Measurements from ENCODE around the gene NOS3. TPM values are rescaled to one million over a fixed set of nuclear protein-coding genes. Genes with fewer than 3 reads are reported as not detected.

Gene NOS3
- total RNA-seq, 2 donors from 2014 or later: 6.1 to 10.4 TPM

- Histone ChIP-seq H3K9me3 (no peaks in the 10 kb centered on the region), H3K36me3 (peaks cover 0 to 10% of the 10 kb centered on the region in 2 donors), H3K27ac (no peak overlapping the region), H3K4me3 (no peak overlapping the region), H3K4me1 (replicated peaks) (no peaks in the 10 kb centered on the region), H3K27me3 (replicated peaks; ENCODE audit: insufficient read depth) (no peaks in the 10 kb centered on the region)
- TF ChIP-seq, protein P1, sequence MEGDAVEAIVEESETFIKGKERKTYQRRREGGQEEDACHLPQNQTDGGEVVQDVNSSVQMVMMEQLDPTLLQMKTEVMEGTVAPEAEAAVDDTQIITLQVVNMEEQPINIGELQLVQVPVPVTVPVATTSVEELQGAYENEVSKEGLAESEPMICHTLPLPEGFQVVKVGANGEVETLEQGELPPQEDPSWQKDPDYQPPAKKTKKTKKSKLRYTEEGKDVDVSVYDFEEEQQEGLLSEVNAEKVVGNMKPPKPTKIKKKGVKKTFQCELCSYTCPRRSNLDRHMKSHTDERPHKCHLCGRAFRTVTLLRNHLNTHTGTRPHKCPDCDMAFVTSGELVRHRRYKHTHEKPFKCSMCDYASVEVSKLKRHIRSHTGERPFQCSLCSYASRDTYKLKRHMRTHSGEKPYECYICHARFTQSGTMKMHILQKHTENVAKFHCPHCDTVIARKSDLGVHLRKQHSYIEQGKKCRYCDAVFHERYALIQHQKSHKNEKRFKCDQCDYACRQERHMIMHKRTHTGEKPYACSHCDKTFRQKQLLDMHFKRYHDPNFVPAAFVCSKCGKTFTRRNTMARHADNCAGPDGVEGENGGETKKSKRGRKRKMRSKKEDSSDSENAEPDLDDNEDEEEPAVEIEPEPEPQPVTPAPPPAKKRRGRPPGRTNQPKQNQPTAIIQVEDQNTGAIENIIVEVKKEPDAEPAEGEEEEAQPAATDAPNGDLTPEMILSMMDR (IDR thresholded peaks at IDR 0.05): no peak
- TF ChIP-seq POLR2A (IDR thresholded peaks at IDR 0.05): no peak
- no peak for TF ChIP-seq POLR2AphosphoS5 (IDR thresholded peaks at IDR 0.05)
- DNase-seq (ENCODE audit: low spot score): no peak
- WGBS: 92% methylated on average over 21 of the region's 21 CpGs
- intact Hi-C loops (cut with DNase I): no loop called here
Observed at GRCh38 chr7:151034312-151035025, 43.7 kb downstream of the NOS3 start.

- 91% methylated on average over 20 of the region's 21 CpGs for WGBS
- H3K36me3 ChIP-seq: peaks cover 0 to 10% of the 10 kb centered on the region in 2 donors
- no peak overlapping the region for H3K4me3 ChIP-seq
Observed at GRCh38 chr7:151035026-151035717, 44.4 kb downstream of the NOS3 start.

DNA sequence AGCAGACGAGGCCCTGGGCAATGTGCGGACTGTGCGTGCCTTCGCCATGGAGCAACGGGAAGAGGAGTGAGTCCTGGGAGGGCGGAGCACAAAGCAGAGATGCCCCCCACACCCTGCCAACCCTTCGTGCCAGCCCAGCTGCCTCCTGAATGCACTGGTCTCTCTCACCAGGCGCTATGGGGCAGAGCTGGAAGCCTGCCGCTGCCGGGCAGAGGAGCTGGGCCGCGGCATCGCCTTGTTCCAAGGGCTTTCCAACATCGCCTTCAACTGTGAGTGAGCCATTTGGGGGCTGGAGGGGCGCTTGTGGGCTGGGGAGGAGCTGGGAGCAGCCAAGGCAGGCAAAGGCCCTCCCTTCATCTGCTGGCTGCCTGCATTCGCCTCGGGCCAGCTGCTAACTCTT is 45.1 kb downstream of the NOS3 start:
- H3K36me3 ChIP-seq: peaks cover 0 to 10% of the 10 kb centered on the region in 2 donors
- H3K27ac ChIP-seq: no peak overlapping the region
- no peaks in the 10 kb centered on the region for H3K4me1 ChIP-seq (replicated peaks)
- TF ChIP-seq, protein P1 (IDR thresholded peaks at IDR 0.05): no peak
- no peak for TF ChIP-seq POLR2AphosphoS5 (IDR thresholded peaks at IDR 0.05)
- intact Hi-C loops (cut with DNase I): no loop called here
- no peaks in the 10 kb centered on the region for H3K27me3 ChIP-seq (replicated peaks; ENCODE audit: insufficient read depth)
- no peaks in the 10 kb centered on the region for H3K9me3 ChIP-seq
- 95% methylated on average over 17 of the region's 17 CpGs for WGBS
- no peak for DNase-seq (ENCODE audit: low spot score)
- no peak overlapping the region for H3K4me3 ChIP-seq

More at GRCh38 chr7:151035026-151035717, 44.4 kb downstream of the NOS3 start:
- DNase-seq (ENCODE audit: low spot score): no peak
- intact Hi-C loops (cut with DNase I): no loop called here
- TF ChIP-seq POLR2A (IDR thresholded peaks at IDR 0.05): no peak
- no peak for TF ChIP-seq POLR2AphosphoS5 (IDR thresholded peaks at IDR 0.05)
- TF ChIP-seq, protein P1 (IDR thresholded peaks at IDR 0.05): no peak
- Histone ChIP-seq H3K27me3 (replicated peaks; ENCODE audit: insufficient read depth) (no peaks in the 10 kb centered on the region), H3K27ac (no peak overlapping the region), H3K9me3 (no peaks in the 10 kb centered on the region), H3K4me1 (replicated peaks) (no peaks in the 10 kb centered on the region)

DNA sequence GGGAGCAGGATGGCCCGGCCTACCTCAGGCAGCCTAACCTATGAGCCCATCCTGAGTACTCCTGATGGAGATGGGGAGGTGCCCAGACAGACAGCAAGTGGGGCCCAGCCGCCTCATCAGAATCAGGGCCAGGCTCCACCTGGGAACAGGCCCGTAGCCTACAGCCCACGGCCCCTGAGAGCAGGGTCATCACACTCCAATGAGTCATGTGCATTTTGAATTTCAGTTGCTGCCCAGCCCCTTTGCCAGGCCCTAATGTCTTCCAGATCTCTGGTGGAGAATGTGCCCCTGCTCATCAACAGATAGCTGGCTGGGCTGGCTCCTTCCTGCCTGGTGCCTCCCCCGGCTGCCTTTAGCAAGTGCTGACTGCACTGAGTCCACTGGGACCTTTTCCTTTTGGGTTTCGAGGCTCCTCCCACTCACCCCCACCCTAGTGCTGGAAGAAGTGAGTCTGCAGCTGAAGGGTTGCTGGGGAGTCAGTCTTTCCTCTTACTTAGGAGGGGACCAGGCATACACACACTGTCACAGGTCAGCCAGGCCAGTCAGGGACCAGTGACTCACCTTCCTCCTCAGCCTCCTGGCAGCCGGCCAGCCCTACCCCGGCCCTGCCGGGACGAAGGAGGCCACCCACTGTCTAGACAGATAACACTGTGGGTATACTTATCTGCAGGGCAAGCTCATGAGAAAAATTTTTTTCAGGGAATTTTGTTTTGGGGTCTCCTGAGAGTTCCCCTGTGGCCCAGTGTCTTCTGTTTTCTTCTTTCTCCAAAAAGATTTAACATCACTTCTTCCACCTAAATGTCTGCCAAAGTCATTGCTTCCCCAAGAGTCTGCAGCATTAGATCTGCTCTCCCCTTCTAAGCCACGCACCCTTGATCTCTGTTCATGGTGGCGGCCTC is 48.4 kb downstream of the NOS3 start:
- WGBS: 46% methylated on average over 12 of the region's 12 CpGs
- TF ChIP-seq POLR2A (IDR thresholded peaks at IDR 0.05): peak; percentile 15
- TF ChIP-seq POLR2AphosphoS5 (IDR thresholded peaks at IDR 0.05): no peak
- TF ChIP-seq, protein P1 (IDR thresholded peaks at IDR 0.05): no peak
- no peaks in the 10 kb centered on the region for H3K9me3 ChIP-seq
- no peak overlapping the region for H3K4me3 ChIP-seq
- DNase-seq (ENCODE audit: low spot score): no peak
- no peaks in the 10 kb centered on the region for H3K4me1 ChIP-seq (replicated peaks)
- H3K27me3 ChIP-seq (replicated peaks; ENCODE audit: insufficient read depth): no peaks in the 10 kb centered on the region
- peaks cover 0 to 10% of the 10 kb centered on the region in 2 donors for H3K36me3 ChIP-seq
- intact Hi-C loops (cut with DNase I): no loop called here
- H3K27ac ChIP-seq: no peak overlapping the region

Measured in prostate gland (tissue), 2 donors.